Breast epithelium (tissue), 3 donors: ENCODE results near the gene GDPD4.

Experiments used
- CTCF ChIP-seq, 3 donors: fragments of 450-650 bp; IDR thresholded peaks; one replicate each; pipeline ENCODE4 v1.5.1; 2016 to 2017; ENCODE audit warnings: antibody characterized with exemption in 3 of 3, mild to moderate bottlenecking in 3 of 3, moderate library complexity in 3 of 3
- POLR2A ChIP-seq: fragments of 450-650 bp; IDR thresholded peaks from one replicate; pipeline ENCODE4 v1.6.1; 2016; ENCODE audit warnings: antibody characterized with exemption, mild to moderate bottlenecking, moderate library complexity
- POLR2AphosphoS5 ChIP-seq, 3 donors: sonication (generic); formaldehyde crosslinking; IDR thresholded peaks; one replicate each; pipeline ENCODE4 v1.6.1; 2017; ENCODE audit warnings: antibody characterized with exemption in 3 of 3

- TF ChIP-seq POLR2A (no peak), CTCF (IDR thresholded peaks at IDR 0.05) (no peak), POLR2AphosphoS5 (IDR thresholded peaks at IDR 0.05) (no peak)
These were observed 118.7 kb downstream of the GDPD4 start for GRCh38 chr11:77182542-77183430.
